Adipocyte (in vitro differentiated cells): Measurements from ENCODE around the gene GALNT5.
A peak's percentile ranks its signal among the peaks of the same experiment; 100 is the strongest.

Source experiments
- DNase-seq: peaks from one replicate; pipeline ENCODE4 v3.0.0-alpha.2; 2015; ENCODE audit warnings: low read depth
- H3K27me3 ChIP-seq: replicated peaks from 2 replicates; pipeline ENCODE4 v1.7.0; 2013; ENCODE audit warnings: mild to moderate bottlenecking, low read length, moderate library complexity; ENCODE audit not compliant: control insufficient read depth, insufficient read depth
- H3K36me3 ChIP-seq: 2 replicates; pipeline ENCODE4 v1.7.0; 2013; ENCODE audit warnings: low read length, mild to moderate bottlenecking, moderate library complexity; ENCODE audit not compliant: control insufficient read depth, insufficient read depth, severe bottlenecking
- H3K4me1 ChIP-seq: 2 replicates; pipeline ENCODE4 v1.7.0; 2013; ENCODE audit warnings: mild to moderate bottlenecking, low read length, moderate library complexity; ENCODE audit not compliant: control insufficient read depth, insufficient read depth
- H3K4me3 ChIP-seq: 2 replicates; pipeline ENCODE4 v1.7.0; 2013; ENCODE audit warnings: mild to moderate bottlenecking, low read length, moderate library complexity
- H3K9ac ChIP-seq: 2 replicates; pipeline ENCODE4 v1.7.0; 2013; ENCODE audit warnings: mild to moderate bottlenecking, low read length, moderate library complexity
- H3K9me3 ChIP-seq: 2 replicates; pipeline ENCODE4 v1.7.0; 2013; ENCODE audit warnings: mild to moderate bottlenecking, low read length, moderate library complexity; ENCODE audit not compliant: control insufficient read depth

The GALNT5 gene

DNA sequence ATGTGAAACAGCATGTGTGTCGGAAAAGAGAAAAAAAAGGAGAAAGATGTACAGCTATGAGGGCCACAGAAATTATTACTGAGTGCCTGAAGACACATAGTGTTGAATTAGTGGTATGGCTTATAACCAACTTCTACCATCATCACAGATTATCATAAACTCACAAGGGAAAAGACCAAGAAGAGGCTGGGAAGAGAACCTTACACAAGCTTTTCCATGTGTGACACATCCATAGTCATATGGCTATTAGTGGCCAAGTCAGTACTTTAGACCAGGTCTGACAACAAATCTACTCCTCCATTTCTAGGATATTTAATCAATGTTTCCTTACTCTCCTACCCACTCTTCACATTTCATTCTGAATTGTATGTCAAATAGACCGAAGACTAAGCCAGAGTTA, 3.5 kb upstream of the GALNT5 start:
- Histone ChIP-seq H3K4me1 (peaks cover 7% of the 10 kb centered on the region), H3K9ac (no peak overlapping the region), H3K4me3 (no peak overlapping the region), H3K9me3 (no peaks in the 10 kb centered on the region), H3K27me3 (no peaks in the 10 kb centered on the region), H3K36me3 (no peaks in the 10 kb centered on the region)
- DNase-seq: no peak

DNA sequence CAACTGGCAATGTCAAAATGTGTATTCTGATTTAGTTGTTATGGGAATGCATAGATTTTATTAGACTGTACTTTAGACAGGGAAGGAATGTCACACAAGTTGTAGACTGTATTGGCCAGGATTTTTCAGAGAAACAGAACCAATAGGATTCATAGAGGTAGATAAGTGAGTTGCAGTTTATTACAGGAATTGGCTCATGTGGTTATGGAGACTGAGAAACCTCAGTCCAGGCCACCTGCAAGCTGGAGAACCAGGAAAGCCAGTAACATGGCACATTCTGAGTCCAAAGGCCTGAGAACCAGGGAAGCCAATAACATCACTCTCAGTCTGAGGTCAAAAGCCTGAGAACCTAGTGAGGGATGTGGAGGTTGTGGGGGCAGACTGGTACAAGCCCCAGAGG, 1.8 kb upstream of the GALNT5 start:
- no peak for DNase-seq
- no peaks in the 10 kb centered on the region for H3K36me3 ChIP-seq
- H3K9me3 ChIP-seq: no peaks in the 10 kb centered on the region
- peaks cover 12% of the 10 kb centered on the region for H3K4me1 ChIP-seq
- no peak overlapping the region for H3K9ac ChIP-seq
- H3K27me3 ChIP-seq: no peaks in the 10 kb centered on the region
- H3K4me3 ChIP-seq: no peak overlapping the region

DNA sequence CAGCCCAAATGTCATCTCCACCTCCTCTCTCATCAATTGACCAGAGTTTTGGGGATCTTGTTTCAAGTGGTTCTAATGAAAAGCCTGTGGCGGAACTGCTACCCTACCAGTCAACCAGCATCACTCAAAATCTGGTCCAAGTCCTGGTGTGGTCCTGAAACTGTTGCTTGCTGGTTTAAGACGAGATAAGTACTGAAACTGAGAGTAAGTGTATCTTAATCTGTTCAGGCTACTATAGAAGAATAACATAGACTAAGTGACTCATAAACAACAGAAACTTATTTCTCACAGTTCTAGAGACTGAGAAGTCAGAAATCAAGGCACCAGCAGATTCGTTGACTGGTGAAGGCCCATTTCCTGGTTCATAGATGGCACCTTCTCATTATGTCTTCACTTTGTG, 879 bp upstream of the GALNT5 start:
- H3K9me3 ChIP-seq: no peaks in the 10 kb centered on the region
- no peak overlapping the region for H3K9ac ChIP-seq
- DNase-seq: no peak
- no peaks in the 10 kb centered on the region for H3K36me3 ChIP-seq
- H3K27me3 ChIP-seq: no peaks in the 10 kb centered on the region
- H3K4me1 ChIP-seq: peaks cover 20% of the 10 kb centered on the region
- H3K4me3 ChIP-seq: no peak overlapping the region

DNA sequence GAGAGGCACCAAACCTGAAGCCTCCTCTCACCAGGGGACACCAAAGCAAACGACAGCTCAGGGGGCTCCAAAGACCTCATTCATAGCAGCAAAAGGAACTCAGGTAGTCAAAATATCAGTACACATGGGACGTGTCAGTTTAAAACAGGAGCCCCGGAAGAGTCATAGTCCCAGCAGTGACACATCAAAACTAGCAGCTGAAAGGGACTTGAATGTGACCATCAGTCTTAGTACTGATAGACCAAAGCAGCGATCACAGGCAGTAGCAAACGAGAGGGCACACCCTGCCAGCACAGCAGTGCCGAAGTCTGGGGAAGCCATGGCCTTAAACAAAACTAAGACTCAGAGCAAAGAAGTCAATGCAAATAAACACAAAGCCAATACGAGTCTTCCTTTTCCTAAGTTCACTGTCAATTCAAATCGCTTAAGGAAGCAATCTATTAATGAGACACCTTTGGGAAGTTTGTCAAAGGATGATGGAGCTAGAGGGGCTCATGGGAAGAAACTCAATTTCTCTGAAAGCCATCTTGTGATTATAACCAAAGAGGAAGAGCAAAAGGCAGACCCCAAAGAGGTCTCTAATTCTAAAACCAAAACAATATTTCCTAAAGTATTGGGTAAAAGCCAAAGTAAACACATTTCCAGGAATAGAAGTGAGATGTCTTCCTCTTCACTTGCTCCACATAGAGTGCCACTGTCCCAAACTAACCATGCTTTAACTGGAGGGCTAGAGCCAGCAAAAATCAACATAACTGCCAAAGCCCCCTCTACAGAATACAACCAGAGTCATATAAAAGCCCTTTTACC, 1.2 kb downstream of the GALNT5 start:
- Histone ChIP-seq H3K9me3 (no peaks in the 10 kb centered on the region), H3K9ac (no peak overlapping the region), H3K36me3 (no peaks in the 10 kb centered on the region), H3K4me3 (peak overlapping the region; percentile 77), H3K27me3 (no peaks in the 10 kb centered on the region), H3K4me1 (peaks cover 21% of the 10 kb centered on the region)
- no peak for DNase-seq

DNA sequence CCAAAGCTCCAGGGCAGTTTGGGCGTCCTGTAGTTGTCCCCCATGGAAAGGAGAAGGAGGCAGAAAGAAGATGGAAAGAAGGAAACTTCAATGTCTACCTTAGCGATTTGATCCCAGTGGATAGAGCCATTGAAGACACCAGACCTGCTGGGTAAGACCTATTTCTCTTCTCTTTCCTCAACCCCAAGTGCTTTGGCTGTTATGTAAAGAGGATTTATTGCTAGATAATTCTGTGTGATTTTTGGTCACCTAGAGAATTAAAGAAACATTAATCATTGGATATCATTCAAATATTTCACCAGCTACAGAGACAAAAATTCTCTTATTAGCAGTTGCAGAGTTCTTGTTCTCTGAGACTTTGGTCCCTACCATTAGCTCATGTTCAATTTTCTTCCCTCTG, 1.9 kb downstream of the GALNT5 start:
- Histone ChIP-seq H3K9me3 (no peaks in the 10 kb centered on the region), H3K9ac (no peak overlapping the region), H3K4me1 (peaks cover 27% of the 10 kb centered on the region), H3K36me3 (no peaks in the 10 kb centered on the region), H3K27me3 (no peaks in the 10 kb centered on the region), H3K4me3 (no peak overlapping the region)
- DNase-seq: no peak

DNA sequence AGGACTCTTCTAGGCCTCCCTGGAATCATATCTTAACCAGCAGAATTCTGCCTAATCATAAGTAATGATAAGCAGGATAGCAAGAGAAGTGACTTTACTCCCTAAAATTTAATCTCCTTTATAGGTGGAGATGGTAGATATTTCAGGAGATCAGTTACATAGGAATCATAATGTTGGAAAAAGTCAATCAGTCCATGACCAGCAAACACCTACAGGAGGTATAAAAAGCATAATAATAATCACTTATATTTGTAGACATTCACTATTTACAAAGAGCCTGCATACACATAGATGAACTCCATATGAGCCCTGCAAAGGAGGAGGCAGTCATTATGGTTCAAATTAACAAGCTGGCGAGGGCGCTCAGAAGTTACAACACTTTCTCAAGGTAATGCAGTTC, 2.5 kb downstream of the GALNT5 start:
- no peak overlapping the region for H3K9ac ChIP-seq
- no peaks in the 10 kb centered on the region for H3K9me3 ChIP-seq
- no peaks in the 10 kb centered on the region for H3K27me3 ChIP-seq
- no peak overlapping the region for H3K4me3 ChIP-seq
- H3K4me1 ChIP-seq: peaks cover 30% of the 10 kb centered on the region
- DNase-seq: no peak
- no peaks in the 10 kb centered on the region for H3K36me3 ChIP-seq

DNA sequence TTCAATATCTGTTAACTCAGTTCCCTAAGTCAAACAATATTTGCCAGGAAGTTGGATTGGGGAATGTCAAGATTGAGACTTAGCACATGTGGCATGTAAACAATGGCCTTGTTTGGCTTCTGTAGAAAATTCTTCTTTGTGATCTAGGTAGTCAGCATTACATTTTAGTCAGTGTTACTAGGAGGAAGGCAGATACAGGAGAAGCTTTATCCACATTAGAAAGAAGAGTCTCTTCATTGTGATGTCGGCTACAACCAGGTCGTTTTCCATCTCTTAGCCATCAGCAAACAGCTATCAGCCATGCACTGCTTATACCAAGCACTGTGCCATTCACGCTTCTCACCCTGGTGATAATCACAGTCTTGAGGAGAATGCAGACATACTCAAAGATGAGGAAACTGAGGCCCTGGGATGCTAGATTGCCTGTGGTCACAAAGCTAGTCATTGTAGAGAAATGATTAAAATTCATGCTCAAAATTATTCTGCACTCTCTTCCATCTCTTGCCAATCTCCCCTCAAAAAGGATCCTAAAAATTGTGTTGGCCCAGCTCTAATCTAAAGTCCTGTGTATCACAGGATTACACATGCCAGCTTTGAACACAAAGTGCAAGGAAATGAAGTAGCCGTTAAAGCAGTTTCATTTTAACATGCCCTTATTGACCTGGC, 3.2 kb downstream of the GALNT5 start:
- Histone ChIP-seq H3K9me3 (no peaks in the 10 kb centered on the region), H3K4me3 (peak overlapping the region; percentile 45), H3K27me3 (no peaks in the 10 kb centered on the region), H3K9ac (peak overlapping the region; percentile 5), H3K4me1 (peaks cover 30% of the 10 kb centered on the region), H3K36me3 (no peaks in the 10 kb centered on the region)
- DNase-seq: no peak

DNA sequence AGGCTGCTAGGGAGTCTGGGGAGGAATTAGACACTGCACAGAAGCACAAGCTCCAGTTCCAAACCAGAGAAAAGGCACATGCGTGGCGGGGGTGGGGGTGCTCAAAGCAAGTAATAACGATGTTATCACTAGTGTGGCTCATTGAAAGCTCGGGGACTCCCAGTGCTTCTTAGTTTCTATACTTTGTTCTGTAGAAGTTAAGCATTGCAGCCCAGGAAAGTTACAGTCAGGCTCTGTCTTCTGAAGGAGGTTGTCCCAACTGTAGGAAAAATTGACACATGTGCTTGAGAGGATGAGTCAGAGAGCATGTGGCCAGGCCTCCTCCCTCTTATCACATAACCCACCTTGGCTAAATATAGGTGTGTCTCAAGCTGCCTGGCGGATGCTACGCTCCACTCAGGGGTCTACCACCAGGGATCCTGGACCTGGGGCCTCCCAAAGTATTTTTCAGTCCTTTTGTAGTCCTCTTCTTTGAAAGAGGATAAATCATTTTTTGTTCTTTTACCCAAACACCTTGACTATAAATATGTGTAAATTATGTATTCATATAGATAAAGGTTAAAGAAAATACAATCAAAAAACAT, 3.8 kb downstream of the GALNT5 start:
- H3K4me1 ChIP-seq: peaks cover 30% of the 10 kb centered on the region
- DNase-seq: peak; percentile 80

DNA sequence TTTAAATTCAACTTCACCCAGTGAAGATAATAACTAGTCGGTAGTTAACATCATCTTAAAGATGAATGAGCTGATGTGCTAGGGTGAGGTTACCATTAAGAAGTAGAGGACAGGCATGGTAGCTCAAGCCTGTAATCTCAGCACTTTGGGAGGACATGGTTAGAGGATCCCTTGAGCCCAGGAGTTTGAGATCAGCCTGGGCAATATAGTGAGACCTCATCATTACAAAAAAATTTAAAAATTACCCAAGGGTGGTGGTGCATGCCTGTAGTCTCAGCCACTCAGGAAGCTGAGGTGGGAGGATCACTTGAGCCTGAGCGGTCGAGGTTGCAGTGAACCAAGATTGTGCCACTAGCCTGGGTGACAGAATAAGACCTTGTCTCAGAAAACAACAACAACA, 4.7 kb downstream of the GALNT5 start:
- peaks cover 24% of the 10 kb centered on the region for H3K4me1 ChIP-seq
- no peak overlapping the region for H3K9ac ChIP-seq
- DNase-seq: no peak
- no peaks in the 10 kb centered on the region for H3K27me3 ChIP-seq
- no peaks in the 10 kb centered on the region for H3K9me3 ChIP-seq
- H3K4me3 ChIP-seq: no peak overlapping the region
- no peaks in the 10 kb centered on the region for H3K36me3 ChIP-seq

More for the DNA sequence above, 3.8 kb downstream of the GALNT5 start:
- H3K27me3 ChIP-seq: no peaks in the 10 kb centered on the region
- H3K36me3 ChIP-seq: no peaks in the 10 kb centered on the region
- peak overlapping the region; percentile 5 for H3K9ac ChIP-seq
- H3K9me3 ChIP-seq: no peaks in the 10 kb centered on the region
- H3K4me3 ChIP-seq: peak overlapping the region; percentile 45

DNA sequence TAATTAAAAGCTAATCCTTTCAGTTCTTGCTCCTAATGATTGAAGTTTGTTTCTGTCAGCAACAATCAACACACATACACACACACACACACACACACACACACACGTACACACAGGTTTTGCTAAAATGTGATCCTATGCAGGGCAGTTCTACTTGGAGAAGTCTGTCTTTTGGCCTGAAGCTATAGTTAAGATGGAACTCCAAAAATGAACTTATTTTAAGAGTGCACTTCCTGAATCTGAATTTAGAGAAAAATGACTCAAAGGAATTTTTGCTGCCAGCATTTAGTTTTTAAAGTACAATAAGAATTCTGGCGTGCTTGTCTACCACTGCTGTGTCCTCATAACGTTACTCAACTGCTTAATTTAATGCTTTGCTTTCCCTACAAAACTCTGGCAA, 6.6 kb downstream of the GALNT5 start:
- Histone ChIP-seq H3K9me3 (no peaks in the 10 kb centered on the region), H3K27me3 (no peaks in the 10 kb centered on the region), H3K36me3 (no peaks in the 10 kb centered on the region), H3K4me1 (peaks cover 22% of the 10 kb centered on the region), H3K4me3 (peak overlapping the region; percentile 50), H3K9ac (peak overlapping the region; percentile 47)
- peak; percentile 82 for DNase-seq

DNA sequence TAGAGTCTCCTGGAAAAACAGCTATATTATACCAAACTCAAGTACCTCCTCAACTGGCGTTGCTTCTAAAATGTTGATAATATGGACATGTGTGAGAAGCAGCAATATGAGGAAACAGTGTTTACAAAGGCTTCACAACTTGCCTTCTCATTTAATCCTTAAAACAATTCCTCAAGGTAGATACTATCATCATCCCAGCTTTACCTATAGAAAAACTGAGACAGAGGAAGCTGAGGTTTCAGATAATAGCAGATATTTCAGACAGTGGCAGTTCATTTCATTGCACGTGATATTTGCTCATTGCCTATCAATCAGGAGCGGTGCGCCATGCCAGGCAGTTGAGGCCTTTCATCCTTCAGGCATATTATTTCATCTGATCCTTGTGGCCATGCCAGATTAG, 8.3 kb downstream of the GALNT5 start:
- Histone ChIP-seq H3K27me3 (no peaks in the 10 kb centered on the region), H3K4me3 (no peak overlapping the region), H3K36me3 (no peaks in the 10 kb centered on the region), H3K9ac (no peak overlapping the region), H3K9me3 (no peaks in the 10 kb centered on the region), H3K4me1 (peaks cover 17% of the 10 kb centered on the region)
- DNase-seq: no peak
